NCI-H2029 (cell line): Measurements from ENCODE around the gene TPCN2.

Experiments used
- DNase-seq: peaks from one replicate; lab custom pipeline; 2025; lab: John Stamatoyannopoulos, UW

The TPCN2 gene

GRCh38 chr11:69151836-69152235 is 103.1 kb downstream of the TPCN2 start:
- no peak for DNase-seq

DNA sequence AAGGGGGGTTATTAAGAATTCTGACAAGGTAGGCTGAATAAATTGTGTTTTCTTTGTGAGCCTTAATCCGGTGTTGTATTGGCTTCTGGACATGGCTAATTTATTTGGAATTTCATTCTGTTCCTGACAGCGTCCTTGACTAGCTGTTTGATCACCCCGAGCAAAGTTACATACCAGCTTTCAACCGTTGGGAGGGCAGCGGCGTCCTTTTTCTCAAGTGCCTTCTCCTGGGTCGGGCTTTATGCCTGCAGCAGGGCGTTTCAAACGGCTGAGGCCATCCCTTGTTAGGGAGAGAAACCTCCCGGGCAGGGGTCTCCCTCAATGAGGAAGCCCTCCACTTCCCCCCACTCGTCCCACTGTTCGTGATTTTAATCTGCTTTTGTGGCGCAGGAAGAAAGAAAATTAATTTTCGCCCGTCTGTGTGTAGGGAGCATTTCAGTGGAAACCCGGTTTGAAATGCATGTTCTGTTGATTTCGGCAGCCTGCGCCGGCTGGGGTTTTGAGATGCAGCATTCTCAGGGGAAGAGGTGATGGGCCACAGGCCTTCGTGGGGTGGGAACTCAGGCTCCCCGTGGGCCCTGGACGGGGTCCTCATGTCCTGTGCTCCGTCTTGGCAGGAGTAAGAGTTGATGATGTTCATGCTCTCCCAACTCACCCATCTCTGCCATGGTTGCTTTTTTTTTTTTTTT is 104.1 kb downstream of the TPCN2 start:
- DNase-seq, result no peak

DNA sequence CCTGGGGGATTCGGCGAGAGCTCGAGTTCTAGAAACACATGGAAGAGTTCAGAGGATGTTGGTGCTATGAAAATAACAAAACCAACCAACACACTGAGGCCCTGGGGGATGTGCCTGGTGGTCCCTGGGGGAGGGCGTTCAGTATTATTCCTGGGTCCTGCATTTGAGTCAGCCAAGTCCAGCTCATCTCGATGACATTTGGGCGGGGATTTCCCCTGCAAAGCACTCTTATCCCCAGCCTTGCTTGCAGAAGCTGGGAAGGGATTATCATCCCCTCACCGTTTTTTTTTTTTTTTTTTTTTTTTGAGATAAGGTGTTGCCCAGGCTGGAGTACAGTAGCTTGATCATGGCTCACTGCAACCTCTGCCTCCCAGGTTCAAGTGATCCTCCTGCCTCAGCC is 104.9 kb downstream of the TPCN2 start:
- DNase-seq, result no peak

DNA sequence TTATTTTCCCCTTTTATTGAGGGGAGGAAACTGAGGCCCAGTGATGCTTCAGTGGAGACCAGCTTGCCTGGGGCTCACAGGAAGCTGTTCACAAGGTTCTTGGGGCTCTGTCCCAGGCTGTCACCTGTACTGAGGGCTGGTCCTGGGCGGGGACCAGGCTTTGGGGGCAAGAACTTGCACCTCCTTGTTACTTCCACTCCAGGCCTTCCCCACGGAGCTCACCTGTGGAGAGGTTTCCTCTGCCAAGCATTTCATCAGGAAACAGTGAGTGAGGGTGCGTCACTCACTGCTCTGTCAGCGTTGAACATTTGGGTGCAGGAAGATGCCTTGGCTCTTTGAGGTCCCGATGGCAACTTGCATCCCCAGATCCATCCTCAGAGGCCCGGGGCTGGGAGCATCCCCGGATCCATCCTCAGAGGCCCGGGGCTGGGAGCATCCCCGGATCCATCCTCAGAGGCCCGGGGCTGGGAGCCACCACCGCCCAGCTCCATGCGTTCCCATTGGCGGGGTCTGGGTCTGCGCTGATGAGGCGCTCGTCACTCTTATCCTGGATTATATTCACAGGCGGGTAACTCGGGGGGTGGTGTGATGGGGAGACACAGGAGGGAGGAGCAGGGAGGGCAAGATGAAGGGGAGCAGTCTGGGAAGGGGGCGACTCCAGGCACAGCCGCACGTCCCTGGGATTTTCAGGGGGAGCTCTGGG is 105.6 kb downstream of the TPCN2 start:
- DNase-seq, result no peak

GRCh38 chr11:69154938-69155301 is 106.2 kb downstream of the TPCN2 start:
- no peak for DNase-seq

DNA sequence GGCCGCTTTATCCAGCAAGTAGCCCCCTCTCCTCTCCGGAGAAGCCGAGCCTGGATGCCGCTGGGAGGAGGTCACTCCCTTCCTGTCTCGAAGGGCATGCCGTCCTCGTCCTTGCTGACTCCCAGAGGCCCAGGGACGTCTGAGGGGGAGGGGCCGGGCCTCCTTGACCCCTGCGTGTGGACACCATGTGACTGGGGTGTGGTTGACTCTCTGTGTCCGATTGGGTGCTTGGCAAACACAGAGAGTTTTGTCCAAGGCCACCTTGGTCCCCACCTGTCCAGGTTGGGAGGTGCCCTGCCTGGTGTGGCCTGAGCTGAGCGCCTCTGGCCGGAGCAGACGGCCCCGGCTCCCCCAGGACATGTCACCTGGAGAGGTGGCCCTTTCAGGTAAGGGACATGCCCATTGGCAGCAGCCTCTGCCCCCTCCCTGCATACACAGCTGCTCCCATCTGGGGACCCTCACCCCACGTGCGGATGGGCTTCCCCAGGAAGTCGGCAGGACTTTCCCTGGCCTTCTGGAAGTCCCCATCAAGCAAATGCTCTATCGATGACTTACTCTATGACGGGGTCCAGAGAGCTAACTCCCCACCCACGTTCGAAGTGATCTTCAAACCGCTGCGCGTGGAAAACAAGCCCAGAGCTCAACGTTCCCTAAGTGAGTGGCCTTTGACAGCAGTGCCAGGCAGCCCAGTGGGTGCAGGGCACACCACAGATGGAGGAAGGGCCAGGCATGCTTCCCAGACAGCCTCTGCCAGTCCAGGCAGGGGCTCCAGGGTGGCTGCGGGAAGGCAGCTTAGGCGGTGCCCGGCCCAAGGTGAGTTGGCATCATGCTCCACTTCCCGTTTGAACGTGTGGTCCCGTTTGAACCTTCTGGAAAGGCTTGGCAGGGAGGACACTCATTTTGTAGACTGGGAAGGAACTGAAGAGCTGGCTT is 106.8 kb downstream of the TPCN2 start, which contains the start of gene SMIM38:
SMIM38 (plus strand) TSS at position 634 of the 933 bp plus-strand sequence. CDS start 1,912 bp downstream, outside the sequence.
- no peak for DNase-seq

DNA sequence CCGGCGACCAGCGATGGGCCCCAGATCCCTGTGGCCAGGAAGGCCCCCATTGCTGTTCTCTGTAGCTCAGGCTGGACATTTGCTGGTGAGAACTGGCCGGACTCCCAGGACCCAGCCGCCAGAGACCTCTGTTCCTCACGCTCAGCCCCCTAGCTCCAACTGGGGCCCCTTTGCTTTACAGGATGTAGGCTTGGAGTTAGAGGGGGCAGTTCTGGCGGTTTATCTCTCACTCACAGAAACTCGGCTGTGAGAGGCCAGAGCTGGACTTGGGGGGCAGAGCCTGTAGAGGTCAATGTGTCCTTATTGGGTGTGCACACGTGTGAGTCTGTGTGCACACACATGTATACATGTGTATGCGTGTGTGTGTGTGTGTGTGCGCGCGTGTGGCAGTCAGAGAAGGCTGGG is 107.5 kb downstream of the TPCN2 start:
- no peak for DNase-seq

- DNase-seq, result no peak
Observed at GRCh38 chr11:69156673-69157155, 108.0 kb downstream of the TPCN2 start.

GRCh38 chr11:69157156-69157821 is 108.6 kb downstream of the TPCN2 start:
- no peak for DNase-seq

GRCh38 chr11:69157822-69158231 is 109.1 kb downstream of the TPCN2 start:
- DNase-seq, result no peak

DNA sequence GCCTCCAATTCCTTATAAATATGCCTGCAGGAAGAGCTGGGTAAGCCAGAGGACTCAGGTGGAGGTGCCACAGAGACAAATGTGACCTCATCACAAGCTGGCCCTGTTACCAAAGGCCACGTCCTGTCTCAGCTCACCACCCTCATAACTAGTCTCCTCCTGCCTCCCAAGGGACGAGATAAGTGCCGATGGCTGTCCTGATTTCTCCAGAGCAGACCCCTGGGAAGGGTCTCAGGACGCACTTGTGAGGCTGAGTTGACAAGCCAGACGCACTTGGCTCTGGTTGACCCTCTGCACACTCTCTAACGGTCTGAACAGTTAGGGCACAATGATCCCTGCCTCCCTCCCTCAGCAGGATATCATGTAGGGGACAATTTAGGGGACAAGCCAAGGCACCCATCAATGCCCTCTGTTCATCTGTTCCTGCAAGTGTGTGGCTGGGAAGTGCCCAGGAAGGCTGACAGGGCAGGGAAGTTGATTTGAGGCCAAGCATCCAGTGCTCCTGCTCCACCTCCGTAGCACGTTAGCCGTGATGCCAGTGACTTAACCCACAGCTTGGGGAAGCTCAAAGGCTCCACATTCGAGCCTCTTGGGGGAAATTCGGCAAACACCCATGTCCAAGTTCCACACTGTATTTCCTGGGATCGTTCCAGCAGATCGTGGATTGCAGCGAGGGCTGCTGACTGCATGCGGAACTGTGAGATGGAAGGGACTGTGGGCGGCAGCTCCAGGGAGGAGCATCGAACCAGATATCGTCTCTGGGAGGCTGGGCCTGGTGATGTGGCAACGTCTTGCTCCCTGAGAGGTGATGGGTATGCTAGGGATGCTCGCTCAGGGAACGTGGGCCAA is 109.8 kb downstream of the TPCN2 start:
- no peak for DNase-seq

- DNase-seq, result no peak
Observed at GRCh38 chr11:69159150-69159852, 110.6 kb downstream of the TPCN2 start.

DNA sequence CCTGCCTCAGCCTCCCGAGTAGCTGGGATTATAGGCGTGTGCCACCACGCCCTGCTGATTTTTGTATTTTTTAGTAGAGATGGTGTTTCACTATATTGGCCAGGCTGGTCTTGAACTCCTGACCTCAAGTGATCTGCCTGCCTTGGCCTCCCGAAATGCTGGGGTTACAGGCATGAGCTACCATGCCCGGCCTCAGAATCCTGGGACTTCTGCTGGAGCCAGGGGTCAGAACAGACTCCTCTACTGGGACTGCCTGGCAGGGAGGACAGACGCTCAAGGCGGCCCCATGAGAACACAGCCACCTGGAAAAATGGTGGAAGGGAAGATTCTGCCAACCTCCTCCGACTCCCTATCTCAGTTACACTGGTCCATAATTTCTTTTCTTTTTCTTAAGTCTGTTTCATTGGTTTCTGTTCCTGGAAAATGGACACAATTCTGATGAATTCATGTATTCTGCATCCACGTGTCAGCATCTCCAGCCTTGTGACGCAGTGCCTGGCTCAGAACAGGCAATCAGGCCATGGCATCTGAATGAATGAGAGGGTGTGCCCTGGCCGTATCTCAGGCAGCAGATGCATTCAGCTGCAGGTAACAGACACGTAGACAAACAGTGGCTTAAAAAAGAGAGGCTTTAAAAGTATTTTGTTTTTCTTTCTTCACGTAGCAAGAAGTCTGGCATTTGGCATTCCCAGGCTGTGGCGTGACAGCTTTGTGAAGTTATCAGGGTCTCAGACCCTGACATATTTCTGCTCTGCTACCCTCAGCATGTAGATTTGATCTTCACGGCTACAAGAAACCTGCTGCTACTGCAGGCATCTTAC is 111.8 kb downstream of the TPCN2 start:
- no peak for DNase-seq

- DNase-seq, result no peak
Observed at GRCh38 chr11:69161117-69161407, 112.3 kb downstream of the TPCN2 start.

DNA sequence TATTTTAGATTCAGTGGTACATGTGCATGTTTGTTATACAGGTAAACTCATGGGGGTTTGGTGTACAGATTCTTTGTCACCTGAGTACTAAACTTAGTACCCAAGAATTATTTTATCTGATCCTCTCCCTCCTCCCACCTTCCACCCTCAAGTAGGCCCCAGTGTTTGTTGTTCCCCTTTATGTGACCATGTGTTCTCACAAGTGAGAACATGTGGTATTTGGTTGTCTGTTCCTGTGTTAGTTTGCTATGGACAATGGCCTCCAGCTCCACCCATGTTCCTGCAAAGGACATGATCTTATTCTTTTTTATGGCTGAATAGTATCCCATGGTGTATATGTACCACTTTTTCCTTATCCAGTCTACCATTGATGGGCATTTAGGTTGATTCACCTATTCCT is 113.8 kb downstream of the TPCN2 start:
- DNase-seq, result no peak

- DNase-seq, result no peak
Observed at GRCh38 chr11:69163842-69164241, 115.1 kb downstream of the TPCN2 start.

DNA sequence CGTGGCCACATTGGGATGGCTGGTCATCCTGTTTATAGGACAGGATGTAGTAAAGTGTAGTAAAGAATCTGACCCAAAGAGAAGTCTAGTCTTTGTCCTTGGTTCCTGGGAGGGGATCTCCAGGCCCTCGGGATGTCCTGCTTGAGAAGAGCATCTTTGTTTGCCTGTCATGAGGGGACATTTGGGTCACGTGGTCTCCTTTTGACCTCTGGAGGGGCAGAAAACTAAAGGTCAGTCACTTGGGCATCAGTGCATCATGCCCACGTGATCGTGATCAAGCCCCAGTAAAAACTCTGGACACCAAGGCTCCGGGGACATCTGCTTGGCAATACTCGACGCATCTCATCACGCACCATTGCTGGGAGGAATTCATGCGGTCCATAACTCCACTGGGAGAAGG is 116.1 kb downstream of the TPCN2 start:
- DNase-seq, result no peak

DNA sequence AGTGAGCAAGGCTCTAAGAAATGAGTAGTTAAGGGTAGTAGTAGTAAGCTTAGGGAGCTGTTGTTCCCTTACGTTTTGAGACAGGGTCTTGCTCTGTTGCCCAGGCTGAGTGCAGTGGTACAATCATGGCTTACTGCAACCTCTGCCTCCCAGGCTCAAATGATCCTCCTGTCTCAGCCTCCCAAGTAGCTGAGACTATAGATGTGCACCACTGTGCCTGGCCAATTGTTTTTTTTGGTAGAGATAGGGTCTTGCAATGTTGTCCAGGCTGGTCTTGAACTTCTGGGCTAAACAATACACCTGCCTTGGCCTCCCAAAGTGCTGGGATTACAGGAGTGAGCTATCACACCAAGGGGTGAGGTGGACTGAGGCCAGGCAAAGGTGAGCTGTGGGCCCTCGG is 117.0 kb downstream of the TPCN2 start:
- no peak for DNase-seq

DNA sequence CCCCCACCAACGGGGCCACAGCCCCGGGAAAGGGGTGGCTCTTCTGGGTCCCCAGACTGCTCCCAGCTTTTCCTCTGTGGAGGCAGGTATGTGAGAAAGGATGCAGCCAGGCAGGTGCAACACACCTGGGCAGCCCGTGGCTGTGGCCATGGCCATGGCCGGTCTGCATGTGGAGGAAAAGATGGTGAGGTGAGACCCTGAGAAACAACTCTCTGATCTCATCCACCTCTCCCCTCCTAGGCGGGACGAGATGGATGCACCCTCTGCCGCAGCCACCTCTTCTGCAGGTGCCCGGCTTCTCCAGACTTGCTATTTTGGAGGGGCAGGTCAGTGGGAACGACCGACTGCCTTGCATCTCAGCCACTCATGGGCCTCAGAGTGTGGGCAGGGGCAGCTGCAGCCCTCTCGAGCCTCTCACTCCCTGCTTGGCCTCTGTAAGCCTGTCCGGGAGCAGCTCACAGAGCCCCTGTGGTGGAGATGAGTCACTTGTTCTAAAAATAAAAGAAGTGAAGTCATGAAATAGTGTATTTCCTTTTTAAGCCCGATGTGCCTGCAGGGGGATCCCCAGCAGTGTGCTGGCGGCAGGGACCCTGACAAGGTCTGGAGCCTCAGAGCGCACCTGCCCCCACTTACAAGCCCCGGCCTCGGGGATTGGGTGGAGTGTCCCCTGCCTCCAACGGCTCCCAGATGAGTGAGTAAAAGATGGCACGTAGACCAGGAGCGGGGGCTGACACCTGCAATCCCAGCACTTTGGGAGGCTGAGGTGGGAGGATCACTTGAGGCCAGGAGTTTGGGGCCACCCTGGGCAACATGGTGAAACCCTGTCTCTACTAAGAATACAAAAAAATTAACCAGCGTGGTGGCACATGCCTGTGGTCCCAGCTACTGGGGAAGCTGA is 117.7 kb downstream of the TPCN2 start:
- no peak for DNase-seq
